ENCODE data around the gene ALS2.

GRCh38 chr2:201759567-201759966 lies 21.2 kb downstream of the ALS2 start:
- TF ChIP-seq GATA2 (IDR thresholded peaks at IDR 0.05; ENCODE audit: low read depth, low read length) (no peak), GATA3 (IDR thresholded peaks at IDR 0.05; ENCODE audit: low read depth, low read length) (no peak)
